ENCODE data around the gene ATP10B.

The ATP10B gene

DNA sequence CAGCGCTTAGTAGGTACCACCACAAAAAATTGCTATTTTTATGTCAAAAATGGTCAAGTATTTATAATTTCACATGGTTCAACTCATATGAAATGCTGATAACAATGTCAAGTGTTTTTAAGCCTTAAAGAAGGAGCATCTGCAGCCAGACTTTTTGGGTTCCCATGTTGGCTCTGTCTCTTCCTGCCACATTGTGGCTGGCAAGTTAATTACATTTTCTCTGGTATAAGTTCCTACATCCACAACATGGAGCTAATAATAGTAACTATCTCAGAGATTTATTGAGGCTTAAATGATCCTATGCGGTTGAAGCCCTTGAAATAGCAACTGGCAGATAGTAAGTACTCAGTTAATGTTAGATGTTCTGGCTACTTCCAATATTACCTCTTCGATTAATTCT is 5.4 kb downstream of the ATP10B start:
- Histone ChIP-seq H3K36me3 (replicated peaks) (no peaks in the 10 kb centered on the region), H3K4me3 (ENCODE audit: low read depth, low read length) (no peak overlapping the region), H3K27me3 (replicated peaks) (no peaks in the 10 kb centered on the region), H3K27ac (no peak overlapping the region)
- no peak for DNase-seq
- TF ChIP-seq, protein P1, sequence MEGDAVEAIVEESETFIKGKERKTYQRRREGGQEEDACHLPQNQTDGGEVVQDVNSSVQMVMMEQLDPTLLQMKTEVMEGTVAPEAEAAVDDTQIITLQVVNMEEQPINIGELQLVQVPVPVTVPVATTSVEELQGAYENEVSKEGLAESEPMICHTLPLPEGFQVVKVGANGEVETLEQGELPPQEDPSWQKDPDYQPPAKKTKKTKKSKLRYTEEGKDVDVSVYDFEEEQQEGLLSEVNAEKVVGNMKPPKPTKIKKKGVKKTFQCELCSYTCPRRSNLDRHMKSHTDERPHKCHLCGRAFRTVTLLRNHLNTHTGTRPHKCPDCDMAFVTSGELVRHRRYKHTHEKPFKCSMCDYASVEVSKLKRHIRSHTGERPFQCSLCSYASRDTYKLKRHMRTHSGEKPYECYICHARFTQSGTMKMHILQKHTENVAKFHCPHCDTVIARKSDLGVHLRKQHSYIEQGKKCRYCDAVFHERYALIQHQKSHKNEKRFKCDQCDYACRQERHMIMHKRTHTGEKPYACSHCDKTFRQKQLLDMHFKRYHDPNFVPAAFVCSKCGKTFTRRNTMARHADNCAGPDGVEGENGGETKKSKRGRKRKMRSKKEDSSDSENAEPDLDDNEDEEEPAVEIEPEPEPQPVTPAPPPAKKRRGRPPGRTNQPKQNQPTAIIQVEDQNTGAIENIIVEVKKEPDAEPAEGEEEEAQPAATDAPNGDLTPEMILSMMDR (IDR thresholded peaks at IDR 0.05; ENCODE audit: low read depth, low read length, missing control alignments) = no peak
- in situ Hi-C loops (cut with HindIII; ENCODE audit: low pct_ligation_motif_present, low sequenced_read_pairs) = no loop called here

DNA sequence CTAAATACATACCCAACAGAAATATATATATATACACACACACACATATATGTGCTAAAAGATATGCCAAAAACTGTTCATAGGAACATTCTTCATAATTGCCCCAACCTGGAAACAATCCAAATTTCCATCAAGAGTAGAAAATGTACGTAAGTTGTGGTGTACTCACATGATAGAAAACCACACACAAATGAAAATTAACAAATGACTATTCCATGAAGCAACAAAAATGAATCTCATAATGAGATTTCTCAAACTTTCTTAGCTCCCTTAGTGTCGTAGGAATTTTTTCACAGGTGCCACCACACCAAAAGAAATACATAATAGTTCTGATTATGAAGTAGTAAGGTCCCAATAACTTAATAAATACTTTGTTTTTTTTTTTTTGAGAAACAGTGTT is 7.8 kb downstream of the ATP10B start:
- TF ChIP-seq, protein P1 (IDR thresholded peaks at IDR 0.05; ENCODE audit: low read depth, low read length, missing control alignments) = no peak
- in situ Hi-C loops (cut with HindIII; ENCODE audit: low pct_ligation_motif_present, low sequenced_read_pairs) = no loop called here
- Histone ChIP-seq H3K36me3 (replicated peaks) (no peaks in the 10 kb centered on the region), H3K4me3 (ENCODE audit: low read depth, low read length) (no peak overlapping the region), H3K27ac (no peak overlapping the region), H3K27me3 (replicated peaks) (no peaks in the 10 kb centered on the region)
- no peak for DNase-seq

DNA sequence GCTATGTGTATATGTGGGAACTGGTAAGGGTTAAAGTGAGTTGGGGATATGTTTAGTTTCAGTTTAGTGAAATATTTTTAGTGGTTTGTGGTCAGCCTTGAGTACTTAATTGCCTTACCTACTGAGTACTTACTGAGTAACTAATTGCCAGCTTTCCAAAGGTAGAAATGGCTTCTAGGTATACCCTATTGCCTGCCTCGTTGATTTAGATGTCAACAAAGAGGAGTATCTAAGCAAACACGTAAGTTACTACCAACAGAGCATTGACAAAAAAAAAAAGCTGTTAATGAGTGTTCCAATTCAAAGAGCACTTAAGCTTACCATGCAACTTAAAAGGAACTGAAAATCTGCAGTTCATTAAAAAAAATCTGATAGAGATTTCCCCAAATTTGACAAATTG is 8.8 kb downstream of the ATP10B start:
- Histone ChIP-seq H3K27me3 (replicated peaks) (no peaks in the 10 kb centered on the region), H3K4me3 (ENCODE audit: low read depth, low read length) (no peak overlapping the region), H3K27ac (no peak overlapping the region), H3K36me3 (replicated peaks) (no peaks in the 10 kb centered on the region)
- no peak for DNase-seq
- in situ Hi-C loops (cut with HindIII; ENCODE audit: low pct_ligation_motif_present, low sequenced_read_pairs) = no loop called here
- TF ChIP-seq, protein P1 (IDR thresholded peaks at IDR 0.05; ENCODE audit: low read depth, low read length, missing control alignments) = no peak

DNA sequence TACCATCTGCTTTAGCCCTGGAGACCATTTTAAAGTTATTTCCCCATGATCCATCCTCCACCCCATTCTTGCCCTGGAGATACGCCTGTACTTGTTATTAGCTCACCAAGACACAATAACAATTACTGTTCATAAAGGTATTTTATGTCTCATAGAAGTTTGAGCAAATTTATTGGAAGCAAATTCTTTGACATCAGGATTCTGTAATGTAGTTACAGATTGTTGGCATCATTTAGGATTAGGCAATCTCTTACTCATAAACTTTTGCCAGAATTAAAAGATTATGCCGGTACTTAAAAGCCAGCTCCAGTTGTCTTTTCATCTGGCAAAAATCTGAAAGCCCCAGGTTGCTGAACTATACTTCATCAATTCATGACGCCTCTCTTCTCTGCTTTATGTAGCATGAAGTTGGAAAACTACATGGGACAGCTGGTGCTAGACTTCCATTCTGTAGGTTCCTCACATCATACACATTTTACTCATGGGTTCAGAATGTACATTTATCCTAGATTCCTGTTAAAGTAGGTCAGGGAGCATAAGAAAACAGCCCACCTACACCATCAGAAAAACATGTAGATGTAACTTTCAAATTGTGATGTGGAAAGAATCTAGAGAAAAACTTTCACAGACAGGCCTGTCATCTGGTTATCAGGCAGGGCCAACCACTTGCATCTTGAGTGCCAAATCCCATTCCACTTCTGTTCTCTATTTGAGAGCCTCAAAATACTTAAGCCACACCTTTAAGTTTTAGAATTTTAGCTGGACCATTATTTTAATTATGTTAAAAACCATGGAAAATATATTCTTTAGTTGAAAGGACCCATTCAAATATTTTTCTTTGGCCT is 14.0 kb downstream of the ATP10B start:
- in situ Hi-C loops (cut with HindIII; ENCODE audit: low pct_ligation_motif_present, low sequenced_read_pairs) = no loop called here
- TF ChIP-seq, protein P1 (IDR thresholded peaks at IDR 0.05; ENCODE audit: low read depth, low read length, missing control alignments) = no peak
- H3K27me3 ChIP-seq (replicated peaks) = no peaks in the 10 kb centered on the region
- no peak for DNase-seq
- no peak overlapping the region for H3K4me3 ChIP-seq (ENCODE audit: low read depth, low read length)
- H3K36me3 ChIP-seq (replicated peaks) = no peaks in the 10 kb centered on the region
- no peak overlapping the region for H3K27ac ChIP-seq

DNA sequence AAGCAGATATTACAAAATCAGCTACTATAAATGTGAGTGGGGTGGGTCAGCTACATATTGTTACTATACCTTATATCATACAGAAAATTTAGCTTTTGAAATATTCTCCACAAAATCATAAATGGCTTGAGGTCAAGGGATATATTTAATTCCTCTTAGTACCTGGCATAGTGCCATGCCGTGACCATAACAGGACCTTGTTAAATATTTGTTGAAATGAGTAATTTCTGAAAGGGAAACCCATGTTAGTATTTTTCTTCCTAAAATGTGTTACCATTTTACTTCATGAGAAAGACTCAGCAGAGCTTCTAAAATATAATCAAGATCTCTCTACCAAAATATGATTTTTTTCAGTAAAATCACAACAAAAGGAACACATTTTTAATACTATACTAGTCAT is 14.8 kb downstream of the ATP10B start:
- TF ChIP-seq, protein P1 (IDR thresholded peaks at IDR 0.05; ENCODE audit: low read depth, low read length, missing control alignments) = no peak
- in situ Hi-C loops (cut with HindIII; ENCODE audit: low pct_ligation_motif_present, low sequenced_read_pairs) = no loop called here

More for the DNA sequence above, 14.8 kb downstream of the ATP10B start:
- H3K4me3 ChIP-seq (ENCODE audit: low read depth, low read length) = no peak overlapping the region
- no peaks in the 10 kb centered on the region for H3K27me3 ChIP-seq (replicated peaks)
- H3K36me3 ChIP-seq (replicated peaks) = no peaks in the 10 kb centered on the region
- H3K27ac ChIP-seq = no peak overlapping the region
- DNase-seq = no peak

Data from brain microvascular endothelial cell (primary cell).